GM06990 (cell line): ENCODE measurements around the gene LRWD1.

Source experiments
- DNase-seq: peaks from one replicate; pipeline ENCODE4 v3.0.0-alpha.2; 2011; ENCODE audit not compliant: insufficient read length; ENCODE audit errors: extremely low read depth
- H3K27me3 ChIP-seq: replicated peaks from 2 replicates; pipeline ENCODE4 v1.6.0; 2011; ENCODE audit warnings: low read length; ENCODE audit not compliant: control insufficient read depth, insufficient read depth
- H3K36me3 ChIP-seq: 2 replicates; pipeline ENCODE4 v1.5.1; 2011; ENCODE audit warnings: low read length; ENCODE audit not compliant: control insufficient read depth, insufficient read depth
- H3K4me3 ChIP-seq: replicated peaks from 2 replicates; pipeline ENCODE4 v1.5.1; 2011; ENCODE audit warnings: low read depth, mild to moderate bottlenecking, control low read depth, low read length
- CTCF ChIP-seq: IDR thresholded peaks from 2 replicates; pipeline ENCODE4 v1.5.1; 2011; ENCODE audit warnings: low read length, control low read depth, mild to moderate bottlenecking, inconsistent platforms; ENCODE audit not compliant: insufficient read depth, poor library complexity, severe bottlenecking

Gene LRWD1

DNA sequence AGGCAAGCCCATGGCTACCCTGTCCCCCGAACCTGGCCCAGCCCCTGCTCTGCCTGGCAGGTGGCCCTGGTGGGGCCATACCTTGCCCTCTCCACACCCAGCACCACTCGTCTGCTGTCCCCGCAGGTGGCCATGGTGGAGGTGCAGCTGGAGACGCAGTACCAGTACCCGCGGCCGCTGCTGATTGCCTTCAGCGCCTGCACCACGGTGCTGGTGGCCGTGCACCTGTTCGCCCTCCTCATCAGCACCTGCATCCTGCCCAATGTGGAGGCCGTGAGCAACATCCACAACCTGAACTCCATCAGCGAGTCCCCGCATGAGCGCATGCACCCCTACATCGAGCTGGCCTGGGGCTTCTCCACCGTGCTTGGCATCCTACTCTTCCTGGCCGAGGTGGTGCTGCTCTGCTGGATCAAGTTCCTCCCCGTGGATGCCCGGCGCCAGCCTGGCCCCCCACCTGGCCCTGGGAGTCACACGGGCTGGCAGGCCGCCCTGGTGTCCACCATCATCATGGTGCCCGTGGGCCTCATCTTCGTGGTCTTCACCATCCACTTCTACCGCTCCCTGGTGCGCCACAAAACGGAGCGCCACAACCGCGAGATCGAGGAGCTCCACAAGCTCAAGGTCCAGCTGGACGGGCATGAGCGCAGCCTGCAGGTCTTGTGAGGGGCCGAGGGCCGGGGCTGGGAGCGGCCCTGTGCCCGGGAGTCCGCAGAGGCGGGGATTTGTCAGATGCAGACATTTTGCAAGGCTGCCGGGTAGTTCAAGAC is 18.2 kb upstream of the LRWD1 start:
- no peak for TF ChIP-seq CTCF
- DNase-seq = no peak
- Histone ChIP-seq H3K4me3 (no peak overlapping the region), H3K27me3 (no peaks in the 10 kb centered on the region), H3K36me3 (peaks cover 23% of the 10 kb centered on the region)

GRCh38 chr7:102447311-102447710 is 17.5 kb upstream of the LRWD1 start:
- H3K36me3 ChIP-seq = peaks cover 23% of the 10 kb centered on the region
- TF ChIP-seq CTCF = no peak

GRCh38 chr7:102449136-102449535 is 15.6 kb upstream of the LRWD1 start:
- Histone ChIP-seq H3K27me3 (no peaks in the 10 kb centered on the region), H3K36me3 (peaks cover 23% of the 10 kb centered on the region), H3K4me3 (no peak overlapping the region)
- DNase-seq = no peak
- TF ChIP-seq CTCF = no peak

More at GRCh38 chr7:102447311-102447710, 17.5 kb upstream of the LRWD1 start:
- H3K27me3 ChIP-seq = no peaks in the 10 kb centered on the region
- DNase-seq = no peak
- H3K4me3 ChIP-seq = no peak overlapping the region

- TF ChIP-seq CTCF = peak; percentile 58
- DNase-seq = no peak
- Histone ChIP-seq H3K4me3 (no peak overlapping the region), H3K27me3 (no peaks in the 10 kb centered on the region), H3K36me3 (peaks cover 23% of the 10 kb centered on the region)
These were observed 14.5 kb upstream of the LRWD1 start for GRCh38 chr7:102450242-102450641.

- no peak overlapping the region for H3K4me3 ChIP-seq
- TF ChIP-seq CTCF = no peak
- DNase-seq = no peak
- no peaks in the 10 kb centered on the region for H3K27me3 ChIP-seq
- H3K36me3 ChIP-seq = peaks cover 17% of the 10 kb centered on the region
These were observed 13.3 kb upstream of the LRWD1 start for GRCh38 chr7:102451371-102452054.
